ENCODE results near the gene AGR3. TPM values are rescaled to one million over a fixed set of nuclear protein-coding genes. Genes with fewer than 3 reads are reported as not detected.

AGR3 gene
- total and polyA plus RNA-seq, 2 donors (not counting 3 experiments of a cell fraction or from before 2014, with no cell fraction given) = not detected

DNA sequence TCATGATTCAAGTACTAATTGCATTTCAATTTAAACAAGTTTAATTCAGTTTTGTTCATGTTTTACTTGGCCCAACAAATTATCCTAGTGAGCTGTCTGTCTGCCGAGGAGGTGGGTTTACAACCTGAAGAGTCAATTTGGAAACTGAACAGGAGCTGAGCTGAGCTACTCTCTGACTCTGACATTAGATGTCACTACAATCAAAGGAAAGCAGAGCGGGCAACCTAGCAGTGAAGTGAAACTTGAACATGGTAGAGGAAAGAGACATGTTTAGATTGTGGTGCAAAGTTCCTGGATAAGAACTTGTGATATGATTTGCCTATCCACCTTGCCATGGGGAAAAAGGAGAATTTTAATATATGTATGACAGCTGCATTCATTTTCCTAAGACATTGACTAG, 9.6 kb upstream of the AGR3 start:
- Histone ChIP-seq H3K36me3 (ENCODE audit: control insufficient read depth in 2 of 2, extremely low read depth in 1 of 2, insufficient read depth in 2 of 2, low read length in 2 of 2) (no peaks in the 10 kb centered on the region), H3K79me2 (ENCODE audit: control insufficient read depth, insufficient read depth, low read length) (no peaks in the 10 kb centered on the region), H3K4me1 (ENCODE audit: control insufficient read depth, extremely low read depth, insufficient read depth, low read length) (no peaks in the 10 kb centered on the region), H3K27me3 (ENCODE audit: control insufficient read depth in 2 of 2, insufficient read depth in 2 of 2, low read length in 2 of 2) (no peaks in the 10 kb centered on the region), H3K27ac (ENCODE audit: insufficient read depth, low read depth, low read length) (no peak overlapping the region), H3K4me3 (replicated peaks in 1 of 3; ENCODE audit: insufficient read depth in 1 of 3, low read depth in 1 of 3, low read length in 3 of 3) (no peak overlapping the region), H4K20me1 (replicated peaks; ENCODE audit: control insufficient read depth, extremely low read depth, insufficient read depth, low read length) (no peaks in the 10 kb centered on the region), H3K9me3 (replicated peaks; ENCODE audit: control insufficient read depth, insufficient read depth, low read length) (no peaks in the 10 kb centered on the region), H3K9me1 (replicated peaks; ENCODE audit: control insufficient read depth, extremely low read depth, insufficient read depth, low read length) (no peaks in the 10 kb centered on the region), H3K4me2 (ENCODE audit: insufficient read depth, low read length) (no peak overlapping the region), H3K9ac (replicated peaks; ENCODE audit: extremely low read depth, insufficient read depth, low read length) (no peak overlapping the region), H2AFZ (ENCODE audit: low read depth, low read length) (peak overlapping the region; percentile 11)
- intact Hi-C loops (cut with micrococcal nuclease) = loop anchor here (1.0 kb wide), 1 partner anchor 27 kb away; no protein-coding TSS in a partner anchor
- dilution Hi-C loops (cut with MboI; ENCODE audit: extremely low pct_ligation_motif_present, low sequenced_read_pairs) = no loop called here
- BruUV-seq (replicated peaks) = no TSS peak
- no peak for TF ChIP-seq POLR2AphosphoS5 (IDR thresholded peaks at IDR 0.05; ENCODE audit: insufficient read depth, low read depth, low read length)
- TF ChIP-seq, protein P1, sequence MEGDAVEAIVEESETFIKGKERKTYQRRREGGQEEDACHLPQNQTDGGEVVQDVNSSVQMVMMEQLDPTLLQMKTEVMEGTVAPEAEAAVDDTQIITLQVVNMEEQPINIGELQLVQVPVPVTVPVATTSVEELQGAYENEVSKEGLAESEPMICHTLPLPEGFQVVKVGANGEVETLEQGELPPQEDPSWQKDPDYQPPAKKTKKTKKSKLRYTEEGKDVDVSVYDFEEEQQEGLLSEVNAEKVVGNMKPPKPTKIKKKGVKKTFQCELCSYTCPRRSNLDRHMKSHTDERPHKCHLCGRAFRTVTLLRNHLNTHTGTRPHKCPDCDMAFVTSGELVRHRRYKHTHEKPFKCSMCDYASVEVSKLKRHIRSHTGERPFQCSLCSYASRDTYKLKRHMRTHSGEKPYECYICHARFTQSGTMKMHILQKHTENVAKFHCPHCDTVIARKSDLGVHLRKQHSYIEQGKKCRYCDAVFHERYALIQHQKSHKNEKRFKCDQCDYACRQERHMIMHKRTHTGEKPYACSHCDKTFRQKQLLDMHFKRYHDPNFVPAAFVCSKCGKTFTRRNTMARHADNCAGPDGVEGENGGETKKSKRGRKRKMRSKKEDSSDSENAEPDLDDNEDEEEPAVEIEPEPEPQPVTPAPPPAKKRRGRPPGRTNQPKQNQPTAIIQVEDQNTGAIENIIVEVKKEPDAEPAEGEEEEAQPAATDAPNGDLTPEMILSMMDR (IDR thresholded peaks at IDR 0.05; ENCODE audit: extremely low read depth in 1 of 2, insufficient read depth in 1 of 2, low read depth in 1 of 2, low read length in 2 of 2) = peak; percentile 15 to 31
- DNase-seq (ENCODE audit: low read depth, low spot score) = peak; percentile 56
- ChIA-PET CTCF (interaction anchor here (0.6 to 5.1 kb wide), 14 partner anchors 15 to 1454 kb away, joined by 3 to 61 read pairs (median 5); no protein-coding TSS in a partner anchor), POLR2A (no interaction called here)
- no peak for FAIRE-seq

DNA sequence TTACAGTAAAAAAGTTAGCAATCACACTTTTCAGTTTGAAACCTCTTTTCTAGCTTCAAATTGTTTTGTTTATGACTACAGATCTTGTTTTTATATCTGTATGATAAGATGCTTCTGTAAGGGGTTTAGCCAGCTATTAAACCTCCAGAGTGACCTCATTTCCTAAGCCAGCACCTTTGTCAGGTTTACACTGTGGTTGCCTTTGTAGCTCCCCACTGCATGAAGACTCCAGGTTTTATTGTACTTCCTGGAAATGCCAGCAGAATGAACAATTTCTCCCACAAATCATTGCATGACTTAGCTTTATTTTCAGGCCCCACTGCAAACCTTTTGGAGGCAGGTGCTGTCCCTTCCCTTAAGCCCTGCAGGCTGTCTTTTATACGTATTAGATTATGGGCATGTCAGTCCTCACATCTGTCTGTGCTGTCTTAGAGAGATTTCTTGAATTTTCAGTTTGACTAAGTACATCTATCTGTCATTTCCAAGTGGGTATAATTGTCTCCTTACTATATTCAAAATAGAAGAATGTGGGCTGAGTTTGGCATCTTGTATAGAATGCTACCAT, 8.2 kb upstream of the AGR3 start:
- Histone ChIP-seq H3K27me3 (ENCODE audit: control insufficient read depth in 2 of 2, insufficient read depth in 2 of 2, low read length in 2 of 2) (no peaks in the 10 kb centered on the region), H3K27ac (ENCODE audit: insufficient read depth, low read depth, low read length) (no peak overlapping the region), H3K4me2 (ENCODE audit: insufficient read depth, low read length) (no peak overlapping the region), H3K9ac (replicated peaks; ENCODE audit: extremely low read depth, insufficient read depth, low read length) (no peak overlapping the region), H3K9me1 (replicated peaks; ENCODE audit: control insufficient read depth, extremely low read depth, insufficient read depth, low read length) (no peaks in the 10 kb centered on the region), H3K79me2 (ENCODE audit: control insufficient read depth, insufficient read depth, low read length) (no peaks in the 10 kb centered on the region), H3K9me3 (replicated peaks; ENCODE audit: control insufficient read depth, insufficient read depth, low read length) (no peaks in the 10 kb centered on the region), H4K20me1 (replicated peaks; ENCODE audit: control insufficient read depth, extremely low read depth, insufficient read depth, low read length) (no peaks in the 10 kb centered on the region), H3K4me3 (replicated peaks in 1 of 3; ENCODE audit: insufficient read depth in 1 of 3, low read depth in 1 of 3, low read length in 3 of 3) (no peak overlapping the region), H3K36me3 (ENCODE audit: control insufficient read depth in 2 of 2, extremely low read depth in 1 of 2, insufficient read depth in 2 of 2, low read length in 2 of 2) (no peaks in the 10 kb centered on the region), H3K4me1 (ENCODE audit: control insufficient read depth, extremely low read depth, insufficient read depth, low read length) (no peaks in the 10 kb centered on the region), H2AFZ (ENCODE audit: low read depth, low read length) (no peak overlapping the region)
- ChIA-PET POLR2A (interaction anchor here (0.5 kb wide), 1 partner anchor 306 kb away, joined by 4 read pairs; no protein-coding TSS in a partner anchor), CTCF (interaction anchor here (0.6 to 5.1 kb wide), 7 partner anchors 16 to 384 kb away, joined by 3 to 61 read pairs (median 4); no protein-coding TSS in a partner anchor)
- DNase-seq (ENCODE audit: low read depth, low spot score) (no peak), FAIRE-seq (no peak)
- dilution Hi-C loops (cut with MboI; ENCODE audit: extremely low pct_ligation_motif_present, low sequenced_read_pairs) = no loop called here
- intact Hi-C loops (cut with micrococcal nuclease) = no loop called here
- TF ChIP-seq POLR2AphosphoS5 (IDR thresholded peaks at IDR 0.05; ENCODE audit: insufficient read depth, low read depth, low read length) (no peak), GATA2 (IDR thresholded peaks at IDR 0.05; ENCODE audit: insufficient read depth, insufficient read length, low read depth, low read length) (no peak), JUN (IDR thresholded peaks at IDR 0.05; ENCODE audit: borderline replicate concordance, insufficient read depth, insufficient read length, low read depth) (no peak), EZH2 (IDR thresholded peaks at IDR 0.05; ENCODE audit: borderline replicate concordance, low read depth, low read length, severe bottlenecking) (no peak), MYC (IDR thresholded peaks at IDR 0.05; ENCODE audit: low read depth, low read length) (no peak), FOS (IDR thresholded peaks at IDR 0.05; ENCODE audit: borderline replicate concordance, insufficient read depth, low read length) (no peak), POLR2A (IDR thresholded peaks at IDR 0.05; ENCODE audit: low read depth, low read length) (no peak)
- TF ChIP-seq, protein P2, sequence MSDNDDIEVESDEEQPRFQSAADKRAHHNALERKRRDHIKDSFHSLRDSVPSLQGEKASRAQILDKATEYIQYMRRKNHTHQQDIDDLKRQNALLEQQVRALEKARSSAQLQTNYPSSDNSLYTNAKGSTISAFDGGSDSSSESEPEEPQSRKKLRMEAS (IDR thresholded peaks at IDR 0.05; ENCODE audit: insufficient read depth, insufficient read length) = no peak
- TF ChIP-seq, protein P1 (IDR thresholded peaks at IDR 0.05; ENCODE audit: extremely low read depth in 1 of 2, insufficient read depth in 1 of 2, low read depth in 1 of 2, low read length in 2 of 2) = no peak
- BruUV-seq (replicated peaks) = no TSS peak

All from endothelial cell of umbilical vein (primary cell).